ENCODE data around the gene PIP4K2C.

DNA sequence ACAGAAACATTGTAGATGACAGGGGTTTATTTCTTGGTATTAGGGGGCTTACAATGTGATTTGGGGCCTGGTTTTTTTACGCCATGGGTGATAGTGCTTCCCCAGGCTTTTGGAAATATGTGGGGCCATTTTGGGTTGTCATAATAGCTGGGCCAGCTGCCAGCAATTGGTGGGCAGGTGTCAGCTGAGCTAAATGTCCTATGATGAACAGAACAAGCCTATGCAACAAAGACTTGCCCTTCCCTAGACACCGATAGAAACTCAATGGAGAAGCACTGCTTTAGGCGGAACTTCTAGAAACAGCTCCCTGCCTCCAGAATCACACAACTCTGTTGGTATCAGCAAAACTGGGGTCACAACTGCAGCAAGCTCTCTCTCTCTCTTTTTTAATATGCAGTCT is 47.1 kb downstream of the PIP4K2C start:
- TF ChIP-seq, protein P1, sequence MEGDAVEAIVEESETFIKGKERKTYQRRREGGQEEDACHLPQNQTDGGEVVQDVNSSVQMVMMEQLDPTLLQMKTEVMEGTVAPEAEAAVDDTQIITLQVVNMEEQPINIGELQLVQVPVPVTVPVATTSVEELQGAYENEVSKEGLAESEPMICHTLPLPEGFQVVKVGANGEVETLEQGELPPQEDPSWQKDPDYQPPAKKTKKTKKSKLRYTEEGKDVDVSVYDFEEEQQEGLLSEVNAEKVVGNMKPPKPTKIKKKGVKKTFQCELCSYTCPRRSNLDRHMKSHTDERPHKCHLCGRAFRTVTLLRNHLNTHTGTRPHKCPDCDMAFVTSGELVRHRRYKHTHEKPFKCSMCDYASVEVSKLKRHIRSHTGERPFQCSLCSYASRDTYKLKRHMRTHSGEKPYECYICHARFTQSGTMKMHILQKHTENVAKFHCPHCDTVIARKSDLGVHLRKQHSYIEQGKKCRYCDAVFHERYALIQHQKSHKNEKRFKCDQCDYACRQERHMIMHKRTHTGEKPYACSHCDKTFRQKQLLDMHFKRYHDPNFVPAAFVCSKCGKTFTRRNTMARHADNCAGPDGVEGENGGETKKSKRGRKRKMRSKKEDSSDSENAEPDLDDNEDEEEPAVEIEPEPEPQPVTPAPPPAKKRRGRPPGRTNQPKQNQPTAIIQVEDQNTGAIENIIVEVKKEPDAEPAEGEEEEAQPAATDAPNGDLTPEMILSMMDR (conservative IDR thresholded peaks at IDR 0.05; ENCODE audit: low read length) = no peak
- TF ChIP-seq EZH2phosphoT487 (IDR thresholded peaks at IDR 0.05; ENCODE audit: borderline replicate concordance, low read depth, low read length) = no peak

Data from OCI-LY7 (cell line).